PC-9 (cell line): ENCODE results near the gene PSORS1C1. TPM values are rescaled to one million over a fixed set of nuclear protein-coding genes. Genes with fewer than 3 reads are reported as not detected.

Source experiments
- BruUV-seq: library from RNA; stranded (reverse); fragments of 400-500 nt; replicated peaks from 2 replicates; lab custom pipeline; 2021; lab: Mats Ljungman, UMichigan
- CTCF ChIA-PET: fragments of 300-600 bp; sonication (Branson Sonifier 250); formaldehyde crosslinking; loops from one replicate; lab custom pipeline; 2022; ENCODE audit warnings: antibody characterized with exemption; lab: Charles Lee
- POLR2A ChIA-PET: fragments of 300-600 bp; sonication (Branson Sonifier 250); formaldehyde crosslinking; loops from one replicate; lab custom pipeline; 2022; ENCODE audit warnings: antibody characterized with exemption; ENCODE audit not compliant: unreplicated experiment; lab: Charles Lee
- DNase-seq, 2 experiments: peaks; one replicate each; pipeline versions ENCODE4 v3.0.0 to v3.0.0-alpha.2; 2015 to 2022; ENCODE audit warnings: mixed read lengths in 1 of 2
- H2AFZ ChIP-seq: fragments of 200-600 bp; sonication (generic); 2 replicates; pipeline ENCODE4 v1.8.1; 2017; ENCODE audit warnings: antibody characterized with exemption
- H3F3A ChIP-seq: fragments of 200-600 bp; sonication (generic); 2 replicates; pipeline ENCODE4 v1.8.1; 2017; ENCODE audit warnings: antibody characterized with exemption, mild to moderate bottlenecking, low read depth; ENCODE audit not compliant: insufficient read depth
- H3K27ac ChIP-seq: fragments of 200-600 bp; sonication (generic); 2 replicates; pipeline ENCODE4 v1.6.1; 2016; ENCODE audit warnings: mixed run types
- H3K27me3 ChIP-seq: fragments of 200-600 bp; sonication (generic); 2 replicates; pipeline ENCODE4 v1.6.1; 2016; ENCODE audit warnings: low read depth, mixed run types; ENCODE audit not compliant: insufficient read depth
- H3K36me3 ChIP-seq: fragments of 200-600 bp; sonication (generic); 2 replicates; pipeline ENCODE4 v1.6.1; 2016; ENCODE audit warnings: low read depth, mixed run types
- H3K4me1 ChIP-seq: fragments of 200-600 bp; sonication (generic); replicated peaks from 2 replicates; pipeline ENCODE4 v1.6.1; 2016; ENCODE audit warnings: mixed run types; ENCODE audit not compliant: insufficient read depth
- H3K4me2 ChIP-seq: fragments of 200-600 bp; sonication (generic); 2 replicates; pipeline ENCODE4 v1.6.1; 2017; ENCODE audit warnings: mixed run types
- H3K4me3 ChIP-seq: fragments of 200-600 bp; sonication (generic); 2 replicates; pipeline ENCODE4 v1.6.1; 2016; ENCODE audit warnings: mixed run types
- H3K79me2 ChIP-seq: fragments of 200-600 bp; sonication (generic); 2 replicates; pipeline ENCODE4 v1.6.1; 2017; ENCODE audit warnings: low read depth, mixed run types
- H3K9me2 ChIP-seq: fragments of 200-600 bp; sonication (generic); 2 replicates; pipeline ENCODE4 v1.8.1; 2017; ENCODE audit warnings: mild to moderate bottlenecking; ENCODE audit not compliant: insufficient read depth
- H3K9me3 ChIP-seq: fragments of 200-600 bp; sonication (generic); 2 replicates; pipeline ENCODE4 v1.8.1; 2016; ENCODE audit warnings: low read depth; ENCODE audit not compliant: insufficient read depth
- H4K20me1 ChIP-seq: fragments of 200-600 bp; sonication (generic); 2 replicates; pipeline ENCODE4 v1.8.1; 2017; ENCODE audit not compliant: insufficient read depth
- CTCF ChIP-seq: fragments of 200-600 bp; sonication (generic); conservative IDR thresholded peaks from 2 replicates; pipeline ENCODE4 v1.6.1; 2017; ENCODE audit warnings: mixed run types, antibody characterized with exemption, mild to moderate bottlenecking, moderate library complexity
- EZH2 ChIP-seq: fragments of 200-600 bp; sonication (generic); IDR thresholded peaks from 2 replicates; pipeline ENCODE4 v1.8.0; 2017; ENCODE audit warnings: antibody characterized with exemption, low read depth
- intact Hi-C: fragments of 100-400 bp; cut with micrococcal nuclease; formaldehyde crosslinking; loops from one replicate; pipeline ENCODE4 v1.10.0; 2022; ENCODE audit not compliant: unreplicated experiment
- total RNA-seq: library from RNA; stranded (reverse); gene quantifications from 2 replicates; pipeline ENCODE4 v1.2.3, GENCODE V29; 2021

Gene PSORS1C1
- total RNA-seq, 1 experiment from 2014 or later: 29.2 TPM

GRCh38 chr6:31158863-31159855, 44.6 kb downstream of the PSORS1C1 start:
- Histone ChIP-seq H3F3A (no peaks in the 10 kb centered on the region), H3K79me2 (no peaks in the 10 kb centered on the region), H3K36me3 (no peaks in the 10 kb centered on the region), H2AFZ (peak overlapping the region; percentile 96), H3K4me3 (peak overlapping the region; percentile 89), H3K9me3 (no peaks in the 10 kb centered on the region), H3K9me2 (no peaks in the 10 kb centered on the region), H3K27me3 (no peaks in the 10 kb centered on the region), H3K4me1 (peaks cover 16% of the 10 kb centered on the region), H3K4me2 (peak overlapping the region; percentile 81), H3K27ac (no peak overlapping the region), H4K20me1 (no peaks in the 10 kb centered on the region; the same call in 1 of the 2 replicates)
- intact Hi-C loops: loop anchor here (1.0 to 2.0 kb wide), 2 partner anchors 10 to 34 kb away; no protein-coding TSS in a partner anchor
- BruUV-seq: TSS peak; percentile 59
- peak in 1 of 2 experiments; percentile 40 for DNase-seq
- CTCF ChIA-PET: interaction anchor here (0.6 to 0.7 kb wide), 3 partner anchors 16 to 207 kb away, joined by 3 read pairs; no protein-coding TSS in a partner anchor
- TF ChIP-seq EZH2 (no peak), CTCF (no peak)
- POLR2A ChIA-PET: interaction anchor here (0.5 to 0.9 kb wide), 6 partner anchors 10 to 946 kb away, joined by 3 to 11 read pairs (median 4); partner anchors contain the start of gene TRIM26

- Histone ChIP-seq H4K20me1 (no peaks in the 10 kb centered on the region; the same call in 1 of the 2 replicates), H3K79me2 (no peaks in the 10 kb centered on the region), H3F3A (no peaks in the 10 kb centered on the region), H3K27ac (no peak overlapping the region), H3K4me2 (no peak overlapping the region), H2AFZ (no peak overlapping the region), H3K36me3 (no peaks in the 10 kb centered on the region), H3K4me1 (peaks cover 16% of the 10 kb centered on the region), H3K4me3 (no peak overlapping the region), H3K27me3 (no peaks in the 10 kb centered on the region), H3K9me3 (no peaks in the 10 kb centered on the region), H3K9me2 (no peaks in the 10 kb centered on the region)
- no TSS peak for BruUV-seq
- POLR2A ChIA-PET: no interaction called here
- CTCF ChIA-PET: no interaction called here
- intact Hi-C loops: no loop called here
- no peak for TF ChIP-seq CTCF
- TF ChIP-seq EZH2: no peak
- no peak for DNase-seq
Observed at GRCh38 chr6:31161216-31162126, 46.9 kb downstream of the PSORS1C1 start.
